HepG2 (cell line): ENCODE results near the gene TEX14. TPM values are rescaled to one million over a fixed set of nuclear protein-coding genes. Genes with fewer than 3 reads are reported as not detected.

Source experiments
- GABPA ChIP-seq, 2 experiments: IDR thresholded peaks; 2 replicates each; pipeline ENCODE4 v1.6.1; 2011 to 2016; ENCODE audit warnings: low read depth in 2 of 2, low read length in 1 of 2, missing biosample characterization in 1 of 2, missing genetic modification characterization in 1 of 2
- HIC2 ChIP-seq: sonication (generic); formaldehyde crosslinking; IDR thresholded peaks from 2 replicates; pipeline ENCODE4 v1.9.0; 2022; ENCODE audit warnings: low read depth, missing genetic modification reagents
- KDM5A ChIP-seq: fragments of 200-600 bp; sonication (generic); IDR thresholded peaks from 2 replicates; pipeline ENCODE4 v1.7.0; 2018; ENCODE audit warnings: antibody characterized with exemption, mild to moderate bottlenecking, low read length, borderline replicate concordance
- KDM6A ChIP-seq: IDR thresholded peaks from 2 replicates; pipeline ENCODE4 v1.6.1; 2016; ENCODE audit warnings: low read depth
- MEF2D ChIP-seq: sonication (generic); formaldehyde crosslinking; IDR thresholded peaks from 2 replicates; pipeline ENCODE4 v1.5.1; 2020; ENCODE audit warnings: mild to moderate bottlenecking, missing genetic modification reagents
- MIXL1 ChIP-seq: IDR thresholded peaks from 2 replicates; pipeline ENCODE4 v1.6.1; 2016
- MXD1 ChIP-seq: sonication (generic); formaldehyde crosslinking; IDR thresholded peaks from 2 replicates; pipeline ENCODE4 v1.4.0; 2020; ENCODE audit warnings: mild to moderate bottlenecking, missing genetic modification reagents
- NR2C2 ChIP-seq: sonication (generic); formaldehyde crosslinking; IDR thresholded peaks from 2 replicates; pipeline ENCODE4 v1.4.0; 2020; ENCODE audit warnings: missing genetic modification reagents, mild to moderate bottlenecking, moderate library complexity, borderline replicate concordance
- PRDM10 ChIP-seq: sonication (generic); formaldehyde crosslinking; IDR thresholded peaks from 2 replicates; pipeline ENCODE4 v1.4.0; 2020; ENCODE audit warnings: low read depth, missing genetic modification reagents
- REST ChIP-seq, 2 experiments: IDR thresholded peaks; 2 replicates each; pipeline ENCODE4 v1.6.1; 2011 to 2012; ENCODE audit warnings: low read length in 2 of 2, borderline replicate concordance in 1 of 2, low read depth in 1 of 2, mild to moderate bottlenecking in 1 of 2, moderate library complexity in 1 of 2
- RXRA ChIP-seq: sonication (generic); formaldehyde crosslinking; IDR thresholded peaks from 2 replicates; pipeline ENCODE4 v1.5.1; 2020; ENCODE audit warnings: missing genetic modification reagents
- TCF7 ChIP-seq: sonication (generic); IDR thresholded peaks from 2 replicates; pipeline ENCODE4 v1.6.1; 2016; ENCODE audit warnings: antibody characterized with exemption, low read depth
- ZNF20 ChIP-seq: sonication (generic); formaldehyde crosslinking; IDR thresholded peaks from 2 replicates; pipeline ENCODE4 v1.4.0; 2020; ENCODE audit warnings: mild to moderate bottlenecking, moderate library complexity, missing genetic modification reagents
- ZNF263 ChIP-seq: sonication (generic); formaldehyde crosslinking; IDR thresholded peaks from 2 replicates; pipeline ENCODE4 v1.4.0; 2020; ENCODE audit warnings: missing genetic modification reagents
- ZNF296 ChIP-seq: sonication (generic); formaldehyde crosslinking; conservative IDR thresholded peaks from 2 replicates; pipeline ENCODE4 v1.5.0; 2020; ENCODE audit warnings: mild to moderate bottlenecking, missing genetic modification reagents
- ZNF432 ChIP-seq: sonication (generic); formaldehyde crosslinking; IDR thresholded peaks from 2 replicates; pipeline ENCODE4 v1.5.0; 2020; ENCODE audit warnings: missing genetic modification reagents, mild to moderate bottlenecking, borderline replicate concordance
- ZNF503 ChIP-seq: sonication (generic); formaldehyde crosslinking; IDR thresholded peaks from 2 replicates; pipeline ENCODE4 v1.4.0; 2020; ENCODE audit warnings: missing genetic modification reagents
- polyA plus RNA-seq, 8 experiments: library from polyadenylated mRNA; depleted of rRNA in 3 of 8; stranded (reverse) in 7 of 8; unstranded in 1 of 8; fragments of >200 nt; fragmentation: Illumina TruSeq in 4 of 8; extraction: Trizol in 4 of 8; gene quantifications; 2 replicates each; pipeline versions ENCODE4 v1.2.1 to v1.2.3, GENCODE V29; 2011 to 2016; ENCODE audit warnings: low read depth in 4 of 8, missing spikeins in 1 of 8, mixed read lengths in 1 of 8; ENCODE audit not compliant: insufficient read depth in 1 of 8
- total RNA-seq, 5 experiments: library from RNA; depleted of rRNA; stranded (reverse); fragments of >200 nt; fragmentation: Illumina TruSeq; extraction: Trizol; gene quantifications; 2 replicates each; pipeline ENCODE4 v1.2.3, GENCODE V29; 2016; ENCODE audit warnings: low read depth in 1 of 5

TEX14 gene
- total and polyA plus RNA-seq, 2 of the 13 experiments (the other 11 are each of a cell fraction or from before 2014, with no cell fraction given) = 0.04 to 0.07 TPM

GRCh38 chr17:58679263-58680037 is 12.4 kb downstream of the TEX14 start (continued):
- TF ChIP-seq REST (IDR thresholded peaks at IDR 0.05; ENCODE audit: borderline replicate concordance in 1 of 2, low read depth in 1 of 2, low read length in 2 of 2) (no peak), MXD1 (no peak), ZNF432 (CRISPR knock-in tag) (no peak), ZNF503 (CRISPR knock-in tag) (no peak), GABPA (IDR thresholded peaks at IDR 0.05; ENCODE audit: low read depth, low read length) (no peak), GABPA (CRISPR knock-in tag; IDR thresholded peaks at IDR 0.05; ENCODE audit: low read depth) (no peak), PRDM10 (no peak), KDM5A (no peak), ZNF263 (CRISPR knock-in tag) (no peak), MEF2D (CRISPR knock-in tag) (no peak), HIC2 (CRISPR knock-in tag) (no peak), KDM6A (no peak), ZNF20 (no peak), NR2C2 (CRISPR knock-in tag) (no peak), TCF7 (no peak), RXRA (CRISPR knock-in tag) (no peak), MIXL1 (CRISPR knock-in tag) (no peak), ZNF296 (CRISPR knock-in tag) (no peak)
